MCF 10A (cell line): Measurements from ENCODE around the gene XPNPEP1. TPM values are rescaled to one million over a fixed set of nuclear protein-coding genes. Genes with fewer than 3 reads are reported as not detected.

ENCODE experiments used
- BruUV-seq: library from RNA; stranded (reverse); fragments of 400-500 nt; replicated peaks from 2 replicates; lab custom pipeline; 2021; lab: Mats Ljungman, UMichigan
- CTCF ChIA-PET: fragments of 300-600 bp; sonication (Branson Sonifier 250); formaldehyde crosslinking; extraction: SDS; loops from one replicate; lab custom pipeline; 2021; ENCODE audit warnings: antibody characterized with exemption, inconsistent platforms; lab: Yijun Ruan, JAX
- POLR2A ChIA-PET: fragments of 300-600, 350-650 bp; sonication (Branson Sonifier 250); formaldehyde crosslinking; extraction: SDS; loops from one replicate; lab custom pipeline; 2020; ENCODE audit warnings: antibody characterized with exemption, inconsistent platforms; lab: Yijun Ruan, JAX
- DNase-seq: peaks from one replicate; pipeline ENCODE4 v3.0.0-alpha.2; 2018; ENCODE audit not compliant: unreplicated experiment
- H3K27ac Mint-ChIP-seq: one replicate; pipeline ENCODE4 v1.8.0; 2022; ENCODE audit warnings: mild to moderate bottlenecking, low read depth, mixed read lengths; ENCODE audit not compliant: unreplicated experiment
- H3K27me3 Mint-ChIP-seq: one replicate; pipeline ENCODE4 v1.8.0; 2022; ENCODE audit warnings: mixed read lengths; ENCODE audit not compliant: insufficient read depth, unreplicated experiment
- H3K36me3 Mint-ChIP-seq: one replicate; pipeline ENCODE4 v1.8.0; 2022; ENCODE audit warnings: mild to moderate bottlenecking, moderate library complexity, mixed read lengths; ENCODE audit not compliant: insufficient read depth, unreplicated experiment
- H3K4me1 Mint-ChIP-seq: one replicate; pipeline ENCODE4 v1.8.0; 2022; ENCODE audit warnings: mixed read lengths; ENCODE audit not compliant: insufficient read depth, unreplicated experiment
- H3K4me3 Mint-ChIP-seq: one replicate; pipeline ENCODE4 v1.8.0; 2022; ENCODE audit warnings: mild to moderate bottlenecking, moderate library complexity, mixed read lengths; ENCODE audit not compliant: unreplicated experiment
- H3K9me3 Mint-ChIP-seq: one replicate; pipeline ENCODE4 v1.8.0; 2022; ENCODE audit warnings: mixed read lengths; ENCODE audit not compliant: unreplicated experiment
- CTCF ChIP-seq: fragments of 200-600 bp; IDR thresholded peaks from one replicate; pipeline ENCODE4 v1.8.0; 2022; ENCODE audit warnings: antibody characterized with exemption, mild to moderate bottlenecking; ENCODE audit not compliant: unreplicated experiment
- intact Hi-C: fragments of 100-400 bp; cut with micrococcal nuclease; formaldehyde crosslinking; loops from 2 replicates; pipeline ENCODE4 v1.14.1; 2022
- total RNA-seq: library from RNA; stranded (reverse); gene quantifications from 2 replicates; pipeline ENCODE4 v1.2.3, GENCODE V29; 2022

XPNPEP1 gene
- total RNA-seq, 1 experiment from 2014 or later: 52.1 TPM

- Mint-ChIP-seq H3K36me3 (no peaks in the 10 kb centered on the region), H3K27me3 (no peaks in the 10 kb centered on the region), H3K9me3 (no peaks in the 10 kb centered on the region), H3K27ac (no peak overlapping the region), H3K4me1 (peaks cover 48% of the 10 kb centered on the region), H3K4me3 (no peak overlapping the region)
- BruUV-seq: no TSS peak
- intact Hi-C loops: no loop called here
- ChIA-PET CTCF (interaction anchor here (0.6 to 2.9 kb wide), 7 partner anchors 10 to 345 kb away, joined by 3 to 11 read pairs (median 3); partner anchors contain the start of gene XPNPEP1), POLR2A (interaction anchor here (0.8 to 1.5 kb wide), 3 partner anchors 8 to 19 kb away, joined by 3 to 5 read pairs (median 5); partner anchors contain the start of gene XPNPEP1)
- TF ChIP-seq CTCF: no peak
- no peak for DNase-seq
These were observed 10.8 kb upstream of the XPNPEP1 start for GRCh38 chr10:109933984-109934565.

GRCh38 chr10:109932968-109933367, 9.7 kb upstream of the XPNPEP1 start:
- TF ChIP-seq CTCF: no peak
- Mint-ChIP-seq H3K27me3 (no peaks in the 10 kb centered on the region), H3K4me1 (peaks cover 51% of the 10 kb centered on the region), H3K9me3 (no peaks in the 10 kb centered on the region), H3K27ac (no peak overlapping the region), H3K4me3 (no peak overlapping the region), H3K36me3 (no peaks in the 10 kb centered on the region)
- BruUV-seq: no TSS peak
- DNase-seq: no peak
- CTCF ChIA-PET: interaction anchor here (1.6 to 2.9 kb wide), 2 partner anchors 9 to 49 kb away, joined by 5 to 11 read pairs; partner anchors contain the start of gene XPNPEP1
- intact Hi-C loops: no loop called here
- POLR2A ChIA-PET: no interaction called here

GRCh38 chr10:109932391-109932790, 9.1 kb upstream of the XPNPEP1 start:
- peaks cover 51% of the 10 kb centered on the region for H3K4me1 Mint-ChIP-seq
- no TSS peak for BruUV-seq
- H3K4me3 Mint-ChIP-seq: no peak overlapping the region
- intact Hi-C loops: no loop called here
- H3K27me3 Mint-ChIP-seq: no peaks in the 10 kb centered on the region
- H3K9me3 Mint-ChIP-seq: no peaks in the 10 kb centered on the region
- DNase-seq: no peak
- POLR2A ChIA-PET: interaction anchor here (1.1 to 1.7 kb wide), 2 partner anchors 10 to 12 kb away, joined by 3 read pairs; no protein-coding TSS in a partner anchor
- no peak for TF ChIP-seq CTCF
- H3K36me3 Mint-ChIP-seq: no peaks in the 10 kb centered on the region
- CTCF ChIA-PET: no interaction called here
- H3K27ac Mint-ChIP-seq: peak overlapping the region; percentile 33

GRCh38 chr10:109931163-109931562, 7.9 kb upstream of the XPNPEP1 start:
- peak; percentile 89 for DNase-seq
- TF ChIP-seq CTCF: no peak
- POLR2A ChIA-PET: interaction anchor here (0.7 to 1.7 kb wide), 9 partner anchors 8 to 165 kb away, joined by 3 to 6 read pairs (median 4); partner anchors contain the start of gene XPNPEP1
- H3K27ac Mint-ChIP-seq: peak overlapping the region; percentile 33
- intact Hi-C loops: no loop called here
- CTCF ChIA-PET: interaction anchor here (0.5 to 0.9 kb wide), 4 partner anchors 10 to 206 kb away, joined by 3 to 4 read pairs (median 3); no protein-coding TSS in a partner anchor
- no peaks in the 10 kb centered on the region for H3K36me3 Mint-ChIP-seq
- no TSS peak for BruUV-seq
- H3K9me3 Mint-ChIP-seq: no peaks in the 10 kb centered on the region
- no peaks in the 10 kb centered on the region for H3K27me3 Mint-ChIP-seq
- peaks cover 49% of the 10 kb centered on the region for H3K4me1 Mint-ChIP-seq
- H3K4me3 Mint-ChIP-seq: no peak overlapping the region
